Activated T-helper 1 cell treated with anti-CD3 and anti-CD28 coated beads, Interleukin-12 subunit alpha, Interleukin-12 subunit beta, Interleukin-2, Interleukin-4 antibody, amounts not matched to agents 30 ng/mL and 10 ng/mL and 1 ng/mL, durations not matched to agents 14 hours and 24 hours and 36 hours (primary cell): ENCODE measurements around the gene TSEN54. TPM values are rescaled to one million over a fixed set of nuclear protein-coding genes. Genes with fewer than 3 reads are reported as not detected.

ENCODE experiments used
- DNase-seq: peaks from one replicate; pipeline ENCODE4 v3.0.0; 2021; ENCODE audit warnings: low spot score
- H3K27ac Mint-ChIP-seq: one replicate; pipeline ENCODE4 v1.8.0; 2021; ENCODE audit warnings: mild to moderate bottlenecking, mixed read lengths
- H3K27me3 Mint-ChIP-seq: one replicate; pipeline ENCODE4 v1.8.0; 2022; ENCODE audit warnings: mild to moderate bottlenecking, moderate library complexity, mixed read lengths; ENCODE audit not compliant: insufficient read depth
- H3K36me3 Mint-ChIP-seq: one replicate; pipeline ENCODE4 v1.8.0; 2021; ENCODE audit warnings: low read depth, mixed read lengths
- H3K4me1 Mint-ChIP-seq: one replicate; pipeline ENCODE4 v1.8.0; 2021; ENCODE audit warnings: low read depth, mixed read lengths
- H3K4me3 Mint-ChIP-seq: one replicate; pipeline ENCODE4 v1.8.0; 2021; ENCODE audit warnings: mild to moderate bottlenecking, moderate library complexity, mixed read lengths
- H3K9me3 Mint-ChIP-seq: one replicate; pipeline ENCODE4 v1.8.0; 2021; ENCODE audit warnings: mixed read lengths
- intact Hi-C: fragments of 100-400 bp; cut with micrococcal nuclease; formaldehyde crosslinking; loops from one replicate; pipeline ENCODE4 v1.15.1; 2024
- total RNA-seq: library from RNA; stranded (reverse); gene quantifications from 2 replicates; pipeline ENCODE4 v1.2.3, GENCODE V29; 2022

The TSEN54 gene
- total RNA-seq, 1 donor from 2014 or later: 65.9 TPM

DNA sequence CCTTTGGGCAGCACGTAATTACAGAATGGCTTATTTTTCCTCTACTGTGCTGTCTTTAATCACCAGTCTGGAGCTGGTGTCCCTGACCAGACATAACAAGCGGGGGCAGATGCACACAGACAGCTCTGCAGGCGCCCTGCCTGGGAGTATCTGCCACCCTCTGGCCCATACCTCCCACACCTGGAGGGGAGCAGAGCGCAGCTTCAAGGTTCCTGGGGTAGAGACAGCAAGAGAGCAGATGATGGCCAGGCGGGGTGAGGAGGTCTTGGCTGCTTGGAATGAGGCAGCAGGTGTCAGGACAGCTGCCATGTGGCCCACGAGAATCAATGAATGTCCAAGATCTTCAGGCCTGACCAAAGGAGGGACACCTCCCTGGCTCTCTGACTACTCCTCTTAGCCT is 36.0 kb upstream of the TSEN54 start:
- no peak overlapping the region for H3K4me3 Mint-ChIP-seq
- no peaks in the 10 kb centered on the region for H3K27me3 Mint-ChIP-seq
- H3K4me1 Mint-ChIP-seq: no peaks in the 10 kb centered on the region
- intact Hi-C loops: no loop called here
- peaks cover 3% of the 10 kb centered on the region for H3K36me3 Mint-ChIP-seq
- H3K9me3 Mint-ChIP-seq: no peaks in the 10 kb centered on the region
- no peak for DNase-seq
- H3K27ac Mint-ChIP-seq: no peak overlapping the region

DNA sequence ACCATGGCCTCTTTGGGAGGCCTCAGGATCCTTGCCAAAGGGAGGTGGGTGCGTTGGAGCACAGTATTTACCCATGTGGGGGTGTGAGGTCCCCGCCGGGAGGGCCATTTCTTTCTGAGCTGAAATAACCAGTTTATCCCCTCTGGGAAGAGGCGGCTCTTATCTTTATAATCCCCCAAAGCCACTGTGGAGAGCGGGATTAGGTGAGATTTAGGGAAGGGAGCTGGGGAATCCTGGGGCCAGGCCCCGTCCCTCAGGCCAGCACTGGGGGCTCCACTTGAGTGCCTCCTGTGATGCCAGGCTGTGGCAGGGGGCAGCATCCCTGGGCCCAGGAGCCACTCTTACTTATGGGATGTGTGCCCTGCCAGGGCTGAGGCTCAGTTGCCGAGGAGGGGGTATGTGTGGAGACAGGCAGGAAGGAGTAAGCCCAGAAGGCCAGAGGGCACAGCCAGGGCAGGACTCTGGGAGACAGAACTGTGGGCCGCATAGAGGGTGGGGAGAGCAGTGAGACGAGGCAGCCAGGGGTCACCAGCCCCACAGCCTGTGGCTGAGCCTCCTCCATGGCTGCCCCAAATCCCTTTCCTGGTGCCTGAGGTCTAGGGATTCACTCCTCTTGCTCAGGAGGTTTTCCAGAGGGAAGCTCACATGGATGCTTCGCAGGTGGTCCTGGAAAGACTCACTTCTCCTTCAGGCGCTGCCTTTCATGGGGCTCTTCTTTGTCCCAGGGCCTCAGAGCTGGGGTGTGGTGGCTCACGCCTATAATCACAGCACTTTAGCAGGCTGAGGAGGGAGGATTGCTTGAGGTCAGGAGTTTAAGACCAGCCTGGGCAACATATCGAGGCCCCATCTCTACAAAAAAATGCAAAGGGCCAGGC is 34.9 kb upstream of the TSEN54 start:
- Mint-ChIP-seq H3K4me3 (no peak overlapping the region), H3K27me3 (no peaks in the 10 kb centered on the region), H3K36me3 (peaks cover 2% of the 10 kb centered on the region), H3K27ac (no peak overlapping the region), H3K9me3 (no peaks in the 10 kb centered on the region), H3K4me1 (peaks cover 2% of the 10 kb centered on the region)
- no peak for DNase-seq
- intact Hi-C loops: no loop called here

DNA sequence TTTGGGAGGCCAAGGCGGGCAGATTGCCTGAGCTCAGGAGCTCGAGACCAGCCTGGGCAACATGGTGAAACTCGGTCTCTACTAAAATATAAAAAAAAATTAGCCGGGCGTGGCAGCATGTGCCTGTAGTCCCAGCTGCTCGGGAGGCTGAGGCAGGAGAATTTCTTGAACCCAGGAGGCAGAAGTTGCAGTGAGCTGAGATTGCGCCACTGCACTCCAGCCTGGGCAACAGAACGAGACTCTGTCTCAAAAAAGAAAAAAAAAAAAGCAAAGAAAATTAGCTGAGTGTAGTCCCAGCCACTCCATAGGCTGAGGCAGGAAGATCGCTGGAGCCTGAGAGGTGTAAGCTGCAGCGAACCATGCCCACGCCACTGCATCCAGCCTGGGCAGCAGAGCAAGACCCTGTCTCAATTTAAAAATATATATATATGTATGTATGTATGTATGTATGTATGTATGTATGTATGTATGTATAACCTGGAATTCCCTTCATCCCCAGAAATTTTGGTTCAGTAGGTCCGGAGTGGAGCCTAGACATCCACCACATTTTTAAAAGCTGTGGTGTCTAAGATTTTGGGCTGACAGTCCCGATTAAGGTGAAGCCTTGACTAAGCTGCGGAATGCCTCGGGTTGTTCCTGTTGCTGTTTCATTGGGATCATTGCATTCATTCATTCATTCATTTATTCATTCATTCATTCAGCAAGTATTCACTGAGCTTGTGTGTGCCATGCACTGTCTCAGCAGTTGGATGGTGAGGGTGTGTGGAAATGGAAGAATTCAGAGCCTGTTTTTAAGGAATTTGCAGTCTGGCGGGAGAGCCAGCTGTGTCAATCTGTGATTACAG is 34.0 kb upstream of the TSEN54 start:
- peaks cover 11% of the 10 kb centered on the region for H3K4me1 Mint-ChIP-seq
- H3K4me3 Mint-ChIP-seq: no peak overlapping the region

DNA sequence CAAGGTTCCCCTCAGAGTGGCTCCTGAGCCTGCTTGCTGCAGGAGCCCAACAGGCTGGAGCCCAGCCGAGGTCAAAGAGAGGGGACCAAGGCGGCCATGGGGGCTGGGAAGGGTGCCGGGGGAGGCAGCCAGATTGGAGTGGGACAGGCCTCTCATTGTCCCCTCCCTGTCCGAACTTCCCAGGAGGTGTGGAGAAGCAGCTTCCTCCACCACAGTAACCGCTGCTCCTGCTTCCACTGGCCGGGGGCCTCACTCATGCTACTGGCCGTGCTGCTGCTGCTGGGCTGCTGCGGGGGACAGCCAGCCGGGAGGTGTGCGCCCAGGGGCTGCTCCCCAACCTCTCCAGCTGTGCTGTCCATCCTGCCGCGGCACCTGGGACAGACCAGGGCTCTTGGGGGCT is 30.6 kb upstream of the TSEN54 start:
- intact Hi-C loops: no loop called here

More for the DNA sequence above, 34.0 kb upstream of the TSEN54 start:
- no peak for DNase-seq
- H3K27ac Mint-ChIP-seq: no peak overlapping the region
- intact Hi-C loops: no loop called here
- no peaks in the 10 kb centered on the region for H3K9me3 Mint-ChIP-seq
- H3K27me3 Mint-ChIP-seq: no peaks in the 10 kb centered on the region
- peaks cover 6% of the 10 kb centered on the region for H3K36me3 Mint-ChIP-seq

DNA sequence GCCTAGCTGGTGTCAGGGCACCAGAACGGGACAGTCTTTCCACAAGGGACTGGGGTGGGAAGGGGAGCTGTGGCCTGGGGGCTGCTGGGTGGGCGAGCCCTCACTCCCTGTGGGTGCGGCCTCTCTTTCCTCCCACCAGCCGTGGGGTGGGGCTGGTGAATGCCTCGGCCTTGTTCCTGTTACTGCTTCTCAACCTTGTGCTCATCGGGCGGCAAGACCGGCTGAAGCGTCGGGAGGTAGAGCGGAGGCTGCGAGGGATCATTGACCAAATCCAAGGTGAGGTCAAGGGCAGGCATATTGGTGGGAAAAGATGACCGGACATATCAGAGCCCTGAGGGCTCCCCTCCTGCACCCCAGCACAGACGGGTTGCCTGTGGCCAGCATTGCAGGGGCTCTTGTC is 30.2 kb upstream of the TSEN54 start:
- peaks cover 8% of the 10 kb centered on the region for H3K36me3 Mint-ChIP-seq
- no peaks in the 10 kb centered on the region for H3K9me3 Mint-ChIP-seq
- no peaks in the 10 kb centered on the region for H3K27me3 Mint-ChIP-seq
- peak overlapping the region; percentile 65 for H3K27ac Mint-ChIP-seq
- DNase-seq: no peak
- intact Hi-C loops: no loop called here
- no peak overlapping the region for H3K4me3 Mint-ChIP-seq
- H3K4me1 Mint-ChIP-seq: peaks cover 18% of the 10 kb centered on the region

More for the DNA sequence above, 30.6 kb upstream of the TSEN54 start:
- H3K4me3 Mint-ChIP-seq: no peak overlapping the region
- no peaks in the 10 kb centered on the region for H3K9me3 Mint-ChIP-seq
- H3K4me1 Mint-ChIP-seq: peaks cover 18% of the 10 kb centered on the region
- no peak for DNase-seq
- H3K27ac Mint-ChIP-seq: no peak overlapping the region
- peaks cover 8% of the 10 kb centered on the region for H3K36me3 Mint-ChIP-seq
- H3K27me3 Mint-ChIP-seq: no peaks in the 10 kb centered on the region

DNA sequence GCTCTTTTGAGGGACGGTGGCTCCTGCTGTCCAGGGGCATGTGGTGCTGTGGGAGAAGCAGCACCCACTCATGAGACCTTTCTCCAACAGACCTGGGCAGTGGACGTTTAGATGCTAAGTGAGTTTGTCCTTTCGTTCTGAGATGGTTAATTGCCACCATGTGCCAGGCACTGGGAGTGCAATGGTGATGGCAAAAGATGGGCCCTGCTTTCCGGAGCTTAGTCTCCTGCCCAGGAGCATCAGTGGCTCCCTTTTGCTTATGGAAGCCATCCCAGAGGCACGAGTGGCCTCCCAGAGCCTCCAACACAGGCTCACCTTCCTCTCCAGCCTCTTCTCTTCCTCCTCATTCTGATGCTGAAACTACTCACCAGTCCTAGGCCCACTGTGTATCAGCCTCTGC is 29.4 kb upstream of the TSEN54 start:
- peaks cover 18% of the 10 kb centered on the region for H3K4me1 Mint-ChIP-seq
- peak overlapping the region; percentile 91 for H3K27ac Mint-ChIP-seq
- no peaks in the 10 kb centered on the region for H3K27me3 Mint-ChIP-seq
- intact Hi-C loops: no loop called here
- peak overlapping the region; percentile 49 for H3K4me3 Mint-ChIP-seq
- H3K9me3 Mint-ChIP-seq: no peaks in the 10 kb centered on the region
- no peak for DNase-seq
- peaks cover 8% of the 10 kb centered on the region for H3K36me3 Mint-ChIP-seq

DNA sequence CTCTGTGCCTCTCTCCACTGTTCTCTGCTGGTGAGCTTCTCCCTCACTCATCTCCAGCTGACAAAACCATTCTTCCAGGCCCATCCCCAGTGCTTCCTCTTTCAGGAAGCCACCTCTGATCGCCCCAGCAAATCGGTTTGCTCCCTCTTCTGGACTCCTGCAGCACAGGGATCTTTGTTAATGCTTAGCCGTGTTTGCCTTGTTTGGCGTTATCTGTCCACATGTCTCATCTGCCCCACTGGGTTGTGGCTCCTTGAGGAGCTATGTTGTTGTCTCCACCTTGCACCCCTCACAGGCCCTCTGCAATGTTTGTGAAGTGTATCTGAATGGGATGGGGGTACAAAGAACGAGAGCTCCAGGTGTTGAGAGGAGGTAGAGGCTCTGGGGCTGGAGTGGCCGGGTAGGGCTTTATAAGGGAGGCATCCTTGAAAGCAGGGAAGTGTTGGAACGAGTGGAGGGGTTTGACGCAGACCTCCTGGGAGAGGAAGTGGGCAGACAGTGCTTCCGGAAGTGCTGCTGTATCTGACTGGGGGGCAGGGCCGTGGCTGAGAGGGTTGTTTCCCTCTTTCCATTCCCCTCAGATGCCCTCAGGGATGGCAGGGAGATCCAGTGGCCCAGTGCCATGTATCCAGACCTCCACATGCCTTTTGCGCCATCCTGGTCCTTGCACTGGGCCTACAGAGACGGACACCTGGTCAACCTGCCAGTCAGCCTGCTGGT is 28.8 kb upstream of the TSEN54 start:
- Mint-ChIP-seq H3K4me3 (peak overlapping the region; percentile 49), H3K27ac (peak overlapping the region; percentile 91), H3K4me1 (peaks cover 18% of the 10 kb centered on the region), H3K27me3 (no peaks in the 10 kb centered on the region), H3K9me3 (no peaks in the 10 kb centered on the region), H3K36me3 (peaks cover 8% of the 10 kb centered on the region)
- intact Hi-C loops: no loop called here
- DNase-seq: peak; percentile 28

DNA sequence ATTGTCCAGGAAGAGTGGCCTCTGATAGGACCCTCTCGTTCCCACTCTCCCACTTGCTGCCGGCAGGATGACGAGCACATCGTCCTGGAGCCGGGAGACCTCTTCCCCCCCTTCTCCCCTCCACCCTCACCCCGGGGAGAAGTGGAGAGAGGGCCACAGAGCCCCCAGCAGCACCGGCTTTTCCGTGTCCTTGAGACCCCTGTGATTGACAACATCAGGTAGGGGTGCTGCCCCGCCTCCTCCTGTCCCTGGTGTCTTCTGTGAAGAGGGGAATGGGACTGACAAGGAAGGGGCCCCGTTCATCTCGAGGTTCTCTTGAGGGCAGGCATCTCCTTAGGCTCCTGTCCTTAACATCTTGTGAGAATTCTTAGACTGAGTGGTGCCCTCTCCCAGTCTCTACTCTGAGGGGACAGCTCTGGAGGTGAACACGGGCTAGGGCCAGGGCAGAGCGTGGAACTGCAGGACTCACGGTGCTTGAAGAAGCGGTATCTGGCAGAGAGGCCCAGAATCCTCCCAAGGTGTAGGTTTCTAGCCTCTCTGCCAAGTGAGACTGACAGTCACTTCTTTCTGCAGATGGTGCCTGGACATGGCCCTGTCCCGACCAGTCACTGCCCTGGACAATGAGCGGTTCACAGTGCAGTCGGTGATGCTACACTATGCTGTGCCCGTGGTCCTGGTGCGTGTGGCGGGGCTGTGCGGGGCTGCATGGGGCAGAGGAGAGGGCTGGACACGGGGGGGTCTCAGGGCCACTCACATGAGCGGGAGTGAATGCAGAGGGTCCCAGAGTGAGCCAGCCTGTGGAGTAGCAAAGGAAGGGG is 27.4 kb upstream of the TSEN54 start:
- no peaks in the 10 kb centered on the region for H3K9me3 Mint-ChIP-seq
- H3K27me3 Mint-ChIP-seq: no peaks in the 10 kb centered on the region
- intact Hi-C loops: no loop called here
- no peak for DNase-seq
- H3K4me1 Mint-ChIP-seq: peaks cover 18% of the 10 kb centered on the region
- peaks cover 8% of the 10 kb centered on the region for H3K36me3 Mint-ChIP-seq
- H3K27ac Mint-ChIP-seq: no peak overlapping the region
- no peak overlapping the region for H3K4me3 Mint-ChIP-seq

DNA sequence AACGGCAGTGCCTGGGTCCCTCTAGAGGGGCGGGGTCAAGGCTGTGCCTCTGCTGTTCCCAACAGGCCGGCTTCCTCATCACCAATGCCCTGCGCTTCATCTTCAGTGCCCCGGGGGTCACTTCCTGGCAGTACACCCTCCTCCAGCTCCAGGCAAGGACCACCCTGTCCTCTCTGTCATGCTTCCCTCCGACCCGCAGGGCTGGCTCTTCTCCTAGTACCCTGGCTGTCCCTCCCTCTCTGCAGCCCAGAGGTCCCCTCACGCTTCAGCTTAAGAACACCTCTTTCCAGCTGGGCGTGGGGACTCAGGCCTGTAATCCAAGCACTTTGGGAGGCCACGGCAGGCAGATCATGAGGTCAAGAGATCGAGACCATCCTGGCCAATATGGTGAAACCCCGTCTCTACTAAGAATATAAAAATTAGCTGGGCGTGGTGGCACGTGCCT is 26.8 kb upstream of the TSEN54 start:
- peaks cover 10% of the 10 kb centered on the region for H3K36me3 Mint-ChIP-seq
- no peak overlapping the region for H3K27ac Mint-ChIP-seq
- H3K4me1 Mint-ChIP-seq: peaks cover 18% of the 10 kb centered on the region
- H3K9me3 Mint-ChIP-seq: no peaks in the 10 kb centered on the region
- intact Hi-C loops: no loop called here
- no peak for DNase-seq
- no peaks in the 10 kb centered on the region for H3K27me3 Mint-ChIP-seq
- no peak overlapping the region for H3K4me3 Mint-ChIP-seq

DNA sequence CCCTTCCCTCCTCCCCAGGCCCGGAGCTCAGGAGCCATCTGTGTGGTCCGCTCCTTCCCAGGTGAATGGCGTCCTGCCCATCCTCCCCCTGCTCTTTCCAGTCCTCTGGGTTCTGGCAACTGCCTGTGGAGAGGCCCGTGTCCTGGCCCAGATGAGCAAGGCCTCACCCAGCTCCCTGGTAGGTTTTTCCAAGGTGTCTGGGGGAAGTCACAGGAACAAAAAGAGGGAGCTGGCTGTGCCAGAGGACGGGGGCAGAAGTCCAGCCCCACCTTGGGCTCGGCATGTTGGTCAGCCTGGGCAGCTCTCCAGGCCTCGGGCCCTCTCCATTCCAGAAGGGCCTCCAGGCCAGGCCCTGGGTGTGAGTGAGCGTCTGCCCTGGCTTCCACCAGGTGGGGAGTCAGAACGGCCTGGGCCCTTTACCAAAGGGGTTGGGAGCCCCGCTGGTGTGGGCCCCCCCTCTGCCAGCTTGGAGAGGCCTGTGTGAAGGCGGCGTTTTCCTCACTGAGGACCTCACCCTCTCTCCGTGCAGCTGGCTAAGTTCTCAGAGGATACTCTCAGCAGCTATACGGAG is 26.1 kb upstream of the TSEN54 start:
- intact Hi-C loops: no loop called here

DNA sequence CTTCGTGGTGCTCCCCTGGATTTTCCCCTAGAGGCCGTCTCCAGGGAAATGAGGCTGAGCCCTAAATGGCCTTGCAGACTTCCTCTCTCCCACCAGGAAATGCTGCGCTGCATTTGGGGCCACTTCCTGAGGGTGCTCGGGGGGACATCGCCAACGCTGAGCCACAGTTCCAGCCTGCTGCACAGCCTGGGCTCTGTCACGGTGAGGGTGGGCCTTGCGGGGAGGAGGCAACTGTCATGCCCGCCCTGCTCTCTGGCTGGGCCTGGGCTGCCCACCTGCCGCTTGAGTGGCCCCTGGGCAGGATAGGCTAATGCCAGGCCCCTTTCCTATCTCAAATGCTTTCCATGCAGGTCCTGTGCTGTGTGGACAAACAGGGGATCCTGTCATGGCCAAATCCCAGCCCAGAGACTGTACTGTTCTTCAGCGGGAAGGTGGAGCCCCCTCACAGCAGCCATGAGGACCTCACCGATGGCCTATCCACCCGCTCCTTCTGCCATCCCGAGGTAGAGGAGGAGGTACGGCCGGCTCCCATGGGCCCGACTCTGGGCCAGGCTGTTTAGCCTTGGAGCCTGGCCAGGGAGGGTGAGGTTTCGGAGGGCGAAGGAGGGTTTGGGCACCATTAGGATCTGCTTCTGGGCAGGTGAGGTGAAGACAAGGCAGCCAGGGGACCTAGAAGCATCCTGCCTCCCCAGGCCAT is 25.2 kb upstream of the TSEN54 start:
- Mint-ChIP-seq H3K4me1 (peaks cover 18% of the 10 kb centered on the region), H3K27me3 (no peaks in the 10 kb centered on the region), H3K4me3 (no peak overlapping the region), H3K9me3 (no peaks in the 10 kb centered on the region), H3K36me3 (peaks cover 13% of the 10 kb centered on the region), H3K27ac (no peak overlapping the region)
- DNase-seq: no peak
- intact Hi-C loops: no loop called here

More for the DNA sequence above, 26.1 kb upstream of the TSEN54 start:
- Mint-ChIP-seq H3K4me1 (peaks cover 18% of the 10 kb centered on the region), H3K36me3 (peaks cover 10% of the 10 kb centered on the region), H3K27me3 (no peaks in the 10 kb centered on the region), H3K9me3 (no peaks in the 10 kb centered on the region), H3K4me3 (no peak overlapping the region), H3K27ac (no peak overlapping the region)
- no peak for DNase-seq
